Measurements from ENCODE around the gene BHLHA9.

Gene BHLHA9

GRCh38 chr17:1280652-1281051 is 10.4 kb downstream of the BHLHA9 start:
- TF ChIP-seq CTCF (IDR thresholded peaks at IDR 0.05) (no peak), ZFX (IDR thresholded peaks at IDR 0.05; ENCODE audit: borderline replicate concordance) (no peak)
- H3K27ac ChIP-seq = no peak overlapping the region

GRCh38 chr17:1286379-1287106 is 16.3 kb downstream of the BHLHA9 start:
- TF ChIP-seq CTCF (IDR thresholded peaks at IDR 0.05) = no peak
- TF ChIP-seq ZFX (IDR thresholded peaks at IDR 0.05; ENCODE audit: borderline replicate concordance) = no peak
- H3K27ac ChIP-seq = no peak overlapping the region

GRCh38 chr17:1289695-1290094 is 19.5 kb downstream of the BHLHA9 start:
- H3K27ac ChIP-seq = no peak overlapping the region
- TF ChIP-seq ZFX (IDR thresholded peaks at IDR 0.05; ENCODE audit: borderline replicate concordance) = no peak
- TF ChIP-seq CTCF (IDR thresholded peaks at IDR 0.05) = no peak

DNA sequence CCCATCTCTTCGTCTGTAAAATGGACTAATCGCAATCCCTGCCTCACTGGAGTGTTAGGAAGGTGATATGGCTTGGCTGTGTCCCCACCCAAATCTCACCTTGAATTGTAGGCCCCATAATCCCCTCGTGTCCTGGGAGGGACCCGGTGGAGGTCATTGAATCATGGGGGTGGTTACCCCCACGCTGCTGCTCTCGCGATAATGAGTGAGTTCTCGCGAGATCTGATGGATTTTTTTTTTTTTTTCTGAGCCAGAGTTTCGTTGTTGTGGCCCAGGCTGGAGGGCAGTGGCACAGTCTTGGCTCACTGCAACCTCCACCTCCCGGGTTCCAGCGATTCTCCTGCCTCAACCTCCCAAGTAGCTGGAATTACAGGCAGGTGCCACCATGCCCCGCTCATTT is 20.4 kb downstream of the BHLHA9 start:
- no peak overlapping the region for H3K27ac ChIP-seq
- TF ChIP-seq CTCF (IDR thresholded peaks at IDR 0.05) (no peak), ZFX (IDR thresholded peaks at IDR 0.05; ENCODE audit: borderline replicate concordance) (no peak)

DNA sequence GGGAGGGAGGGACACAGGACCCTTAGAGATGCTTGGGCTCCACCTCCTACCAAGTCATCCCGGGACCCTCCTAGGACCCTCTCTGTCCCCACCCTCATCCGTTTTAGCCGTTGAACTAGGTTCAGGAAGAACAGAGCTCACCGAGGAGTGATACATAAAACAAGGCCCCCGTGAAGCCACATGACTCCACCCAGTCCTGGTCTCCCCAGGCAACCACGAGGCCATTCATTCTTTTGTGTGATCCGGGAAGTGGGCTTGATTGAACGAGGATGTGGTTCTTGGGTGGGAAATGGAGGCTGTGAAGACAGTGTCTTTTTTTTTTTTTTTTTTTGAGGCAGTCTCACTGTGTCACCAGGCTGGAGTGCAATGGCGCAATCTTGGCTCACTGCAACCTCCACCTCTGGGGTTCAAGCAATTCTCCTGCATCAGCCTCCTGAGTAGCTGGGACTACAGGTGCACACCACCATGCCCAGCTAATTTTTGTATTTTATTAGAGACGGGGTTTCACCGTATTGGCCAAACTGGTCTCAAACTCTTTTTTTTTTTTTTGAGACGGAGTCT is 24.0 kb downstream of the BHLHA9 start:
- no peak overlapping the region for H3K27ac ChIP-seq
- TF ChIP-seq ZFX (IDR thresholded peaks at IDR 0.05; ENCODE audit: borderline replicate concordance) (no peak), CTCF (IDR thresholded peaks at IDR 0.05) (no peak)

DNA sequence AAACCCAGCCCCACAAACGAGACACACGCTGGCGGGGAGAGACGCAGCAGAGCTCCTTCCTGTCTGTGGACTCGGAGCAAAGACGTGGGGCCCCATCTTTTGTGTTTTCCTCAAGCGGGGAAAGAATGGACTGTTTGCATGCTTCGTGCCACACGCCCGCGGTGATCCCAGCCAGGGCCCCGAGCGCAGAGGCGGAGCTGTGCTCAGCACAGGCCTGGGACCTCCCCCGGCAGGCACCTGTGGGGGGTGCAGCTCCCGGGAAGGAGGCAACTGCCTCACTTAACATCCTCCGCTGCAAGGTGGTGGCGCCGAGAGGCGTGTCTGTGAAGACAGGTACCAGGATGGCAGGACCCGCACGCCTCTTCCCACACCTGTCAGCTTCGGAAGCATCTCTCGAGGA is 28.4 kb downstream of the BHLHA9 start:
- TF ChIP-seq CTCF (IDR thresholded peaks at IDR 0.05) (no peak), ZFX (IDR thresholded peaks at IDR 0.05; ENCODE audit: borderline replicate concordance) (no peak)
- no peak overlapping the region for H3K27ac ChIP-seq

- TF ChIP-seq CTCF (IDR thresholded peaks at IDR 0.05) = no peak
- no peak for TF ChIP-seq ZFX (IDR thresholded peaks at IDR 0.05; ENCODE audit: borderline replicate concordance)
- H3K27ac ChIP-seq = no peak overlapping the region
These were observed 29.5 kb downstream of the BHLHA9 start for GRCh38 chr17:1299552-1300370.

Data from 22Rv1 (cell line).